Osteocyte (in vitro differentiated cells): ENCODE data around the gene COL15A1. TPM values are rescaled to one million over a fixed set of nuclear protein-coding genes. Genes with fewer than 3 reads are reported as not detected.

Experiments used
- DNase-seq: peaks from one replicate; pipeline ENCODE4 v3.0.0; 2021; ENCODE audit warnings: mixed read lengths; ENCODE audit not compliant: unreplicated experiment; ENCODE audit errors: extremely low spot score
- H3K27ac Mint-ChIP-seq: one replicate; pipeline ENCODE4 v1.8.0; 2021; ENCODE audit warnings: mild to moderate bottlenecking, mixed read lengths; ENCODE audit not compliant: unreplicated experiment
- H3K27me3 Mint-ChIP-seq: one replicate; pipeline ENCODE4 v1.8.0; 2021; ENCODE audit warnings: mixed read lengths; ENCODE audit not compliant: unreplicated experiment
- H3K36me3 Mint-ChIP-seq: one replicate; pipeline ENCODE4 v1.8.0; 2021; ENCODE audit warnings: mixed read lengths; ENCODE audit not compliant: unreplicated experiment
- H3K4me1 Mint-ChIP-seq: one replicate; pipeline ENCODE4 v1.8.0; 2021; ENCODE audit warnings: mixed read lengths; ENCODE audit not compliant: unreplicated experiment
- H3K4me3 Mint-ChIP-seq: one replicate; pipeline ENCODE4 v1.8.0; 2021; ENCODE audit warnings: mild to moderate bottlenecking, moderate library complexity, mixed read lengths; ENCODE audit not compliant: unreplicated experiment
- H3K9me3 Mint-ChIP-seq: one replicate; pipeline ENCODE4 v1.8.0; 2021; ENCODE audit warnings: mixed read lengths; ENCODE audit not compliant: unreplicated experiment
- total RNA-seq: library from RNA; stranded (reverse); gene quantifications from 2 replicates; pipeline ENCODE4 v1.2.1, GENCODE V29; 2021
- TF ChIP-seq, protein P1 (sequence below): fragments of 200-600 bp; sonication (generic); IDR thresholded peaks from 2 replicates; pipeline ENCODE4 v1.5.0; 2021; ENCODE audit warnings: antibody characterized with exemption, mild to moderate bottlenecking, moderate library complexity

Gene COL15A1
- total RNA-seq, 1 donor from 2014 or later, result 0.81 TPM

DNA sequence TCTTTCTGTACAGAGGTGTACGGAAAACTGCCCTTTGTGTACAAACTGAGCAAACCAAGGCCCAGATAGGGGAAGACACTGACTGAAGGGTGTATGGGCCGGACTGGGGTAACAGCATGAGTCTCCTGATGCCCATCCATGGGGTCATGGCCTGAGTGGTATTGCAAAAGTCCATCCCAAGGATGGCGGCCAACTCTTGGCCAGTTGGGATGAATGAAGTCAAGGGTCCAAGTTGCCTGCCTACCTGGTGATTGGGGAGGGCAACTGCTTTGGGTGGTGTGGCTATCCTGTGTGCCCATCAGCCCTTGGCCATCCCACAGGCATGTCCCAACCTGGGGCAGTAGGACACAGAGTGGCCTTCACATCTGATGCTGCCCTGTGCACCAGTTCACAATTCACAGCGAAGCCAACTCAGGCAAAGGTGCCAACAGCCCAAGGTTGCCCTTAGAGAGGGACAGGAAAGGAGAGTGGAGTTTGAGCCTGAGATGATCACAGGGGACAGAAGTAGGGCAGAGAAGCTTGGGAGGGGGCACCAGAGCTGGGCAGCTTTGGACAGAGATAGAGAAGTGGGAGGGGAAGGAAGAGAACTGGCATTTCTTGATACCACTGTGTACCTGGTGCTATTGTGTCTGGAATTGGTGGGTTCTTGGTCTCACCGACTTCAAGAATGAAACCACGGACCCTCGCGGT, 46.6 kb downstream of the COL15A1 start:
- peaks cover 39% of the 10 kb centered on the region for H3K4me1 Mint-ChIP-seq
- H3K27me3 Mint-ChIP-seq, result peaks cover 28% of the 10 kb centered on the region
- peak overlapping the region; percentile 91 for H3K27ac Mint-ChIP-seq
- peak overlapping the region; percentile 2 for H3K4me3 Mint-ChIP-seq
- H3K36me3 Mint-ChIP-seq, result peaks cover under 1% of the 10 kb centered on the region
- peak; percentile 76 for DNase-seq
- TF ChIP-seq, protein P1, sequence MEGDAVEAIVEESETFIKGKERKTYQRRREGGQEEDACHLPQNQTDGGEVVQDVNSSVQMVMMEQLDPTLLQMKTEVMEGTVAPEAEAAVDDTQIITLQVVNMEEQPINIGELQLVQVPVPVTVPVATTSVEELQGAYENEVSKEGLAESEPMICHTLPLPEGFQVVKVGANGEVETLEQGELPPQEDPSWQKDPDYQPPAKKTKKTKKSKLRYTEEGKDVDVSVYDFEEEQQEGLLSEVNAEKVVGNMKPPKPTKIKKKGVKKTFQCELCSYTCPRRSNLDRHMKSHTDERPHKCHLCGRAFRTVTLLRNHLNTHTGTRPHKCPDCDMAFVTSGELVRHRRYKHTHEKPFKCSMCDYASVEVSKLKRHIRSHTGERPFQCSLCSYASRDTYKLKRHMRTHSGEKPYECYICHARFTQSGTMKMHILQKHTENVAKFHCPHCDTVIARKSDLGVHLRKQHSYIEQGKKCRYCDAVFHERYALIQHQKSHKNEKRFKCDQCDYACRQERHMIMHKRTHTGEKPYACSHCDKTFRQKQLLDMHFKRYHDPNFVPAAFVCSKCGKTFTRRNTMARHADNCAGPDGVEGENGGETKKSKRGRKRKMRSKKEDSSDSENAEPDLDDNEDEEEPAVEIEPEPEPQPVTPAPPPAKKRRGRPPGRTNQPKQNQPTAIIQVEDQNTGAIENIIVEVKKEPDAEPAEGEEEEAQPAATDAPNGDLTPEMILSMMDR, result no peak
- H3K9me3 Mint-ChIP-seq, result no peaks in the 10 kb centered on the region

DNA sequence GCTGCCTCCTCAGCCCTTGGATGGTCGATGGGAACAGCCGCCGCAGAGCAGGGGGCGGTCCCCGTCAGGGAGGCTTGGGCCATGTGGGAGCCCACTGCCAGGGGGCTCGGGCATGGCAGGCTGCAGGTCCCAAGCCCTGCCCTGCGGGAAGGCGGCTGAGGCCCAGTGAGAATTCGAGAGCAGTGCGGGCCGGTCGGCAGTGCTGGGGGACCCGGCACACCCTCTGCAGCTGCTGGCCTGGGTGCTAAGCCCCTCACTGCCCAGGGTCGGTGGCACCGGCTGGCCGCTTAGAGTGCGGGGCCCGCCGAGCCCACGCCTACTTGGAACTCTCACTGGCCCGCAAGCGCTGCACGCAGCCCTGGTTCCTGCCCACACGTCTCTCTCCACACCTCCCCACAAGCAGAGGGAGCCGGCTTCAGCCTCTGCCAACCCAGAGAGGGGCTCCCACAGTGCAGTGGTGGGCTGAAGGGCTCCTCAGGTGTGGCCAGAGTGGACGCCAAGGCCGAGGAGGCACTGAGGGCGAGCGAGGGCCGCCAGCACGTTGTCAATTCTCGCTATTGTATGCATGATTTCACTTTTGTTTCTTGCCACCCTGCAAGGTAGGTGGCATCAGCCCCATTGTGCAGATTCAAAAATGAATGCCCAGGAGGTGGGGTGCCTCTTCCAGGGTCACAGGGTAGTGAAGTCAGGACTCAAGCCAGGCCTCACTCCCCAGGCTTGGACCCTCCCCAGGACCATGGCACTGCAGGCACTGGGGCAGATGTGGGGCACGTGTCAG, 48.6 kb downstream of the COL15A1 start:
- H3K27ac Mint-ChIP-seq, result no peak overlapping the region
- H3K4me1 Mint-ChIP-seq, result peaks cover 44% of the 10 kb centered on the region
- H3K27me3 Mint-ChIP-seq, result peaks cover 31% of the 10 kb centered on the region

DNA sequence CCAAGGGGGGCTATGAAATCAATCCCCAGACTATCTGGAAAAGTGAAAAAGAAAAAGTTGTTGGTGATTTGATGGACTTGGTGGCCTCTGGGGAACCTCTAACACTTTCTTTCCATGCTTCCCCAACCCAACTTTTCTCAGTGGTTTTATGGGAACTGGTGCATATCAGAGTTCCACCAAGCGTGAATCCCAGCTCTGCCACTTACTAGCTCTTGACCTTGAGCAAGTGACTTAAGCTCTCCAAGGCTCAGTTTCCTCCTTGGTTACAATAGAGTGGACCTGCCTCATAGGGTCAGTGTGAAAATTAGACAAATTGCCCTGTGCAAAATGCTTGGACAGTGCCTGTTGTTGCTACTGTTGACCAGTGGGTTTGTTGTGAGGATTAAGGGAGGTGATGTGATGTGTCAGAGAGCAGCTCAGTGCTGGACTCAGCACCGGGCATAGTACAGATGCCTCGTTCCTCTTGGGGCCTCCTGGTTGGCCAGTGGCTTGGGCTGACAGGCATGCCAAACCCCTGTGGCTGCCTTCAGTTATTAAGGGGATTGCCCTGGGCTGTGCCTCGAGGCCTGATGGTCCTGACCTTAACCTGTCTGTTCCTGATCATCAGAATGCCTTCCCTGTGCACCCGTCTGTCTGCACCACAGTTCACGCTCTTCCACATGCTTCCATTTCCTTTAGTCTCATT, 49.3 kb downstream of the COL15A1 start:
- H3K4me3 Mint-ChIP-seq, result no peak overlapping the region

More for the DNA sequence above, 48.6 kb downstream of the COL15A1 start:
- Mint-ChIP-seq H3K36me3 (peaks cover 2% of the 10 kb centered on the region), H3K9me3 (no peaks in the 10 kb centered on the region), H3K4me3 (no peak overlapping the region)
- peak; percentile 82 for DNase-seq
- TF ChIP-seq, protein P1, result no peak

DNA sequence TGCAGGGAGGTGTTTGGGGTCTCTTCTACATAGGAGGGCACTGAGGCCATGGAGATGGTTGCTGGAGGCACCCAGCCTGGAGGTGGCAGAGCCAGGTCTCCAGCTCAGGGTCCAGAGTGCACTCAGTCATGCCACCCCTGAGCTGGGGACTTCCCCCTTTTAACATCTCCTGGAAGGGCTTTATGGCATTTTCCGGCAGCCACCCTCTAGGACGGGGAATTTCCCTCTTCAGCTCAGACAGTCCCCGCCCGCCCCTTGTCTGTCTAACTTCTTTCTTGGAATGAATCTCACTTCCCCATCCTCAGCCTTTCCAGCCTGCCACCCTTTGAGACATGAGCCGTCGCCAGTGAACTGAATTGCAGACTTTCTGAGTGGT, 49.9 kb downstream of the COL15A1 start:
- Mint-ChIP-seq H3K27me3 (peaks cover 26% of the 10 kb centered on the region), H3K9me3 (no peaks in the 10 kb centered on the region), H3K4me3 (no peak overlapping the region), H3K27ac (no peak overlapping the region), H3K36me3 (peaks cover 2% of the 10 kb centered on the region), H3K4me1 (peaks cover 54% of the 10 kb centered on the region)
- TF ChIP-seq, protein P1, result no peak
- peak; percentile 69 for DNase-seq

More for the DNA sequence above, 49.3 kb downstream of the COL15A1 start:
- H3K36me3 Mint-ChIP-seq, result peaks cover 2% of the 10 kb centered on the region
- peaks cover 26% of the 10 kb centered on the region for H3K27me3 Mint-ChIP-seq
- DNase-seq, result peak; percentile 56
- no peaks in the 10 kb centered on the region for H3K9me3 Mint-ChIP-seq
- H3K4me1 Mint-ChIP-seq, result peaks cover 52% of the 10 kb centered on the region
- no peak overlapping the region for H3K27ac Mint-ChIP-seq
- TF ChIP-seq, protein P1, result no peak
